GM12878 (cell line): ENCODE measurements around the gene MSH5. TPM values are rescaled to one million over a fixed set of nuclear protein-coding genes. Genes with fewer than 3 reads are reported as not detected.

Experiments used
- EP300 ChIP-seq, 2 experiments: fragments of 150-350 bp in 1 of 2; IDR thresholded peaks; 2 replicates each; pipeline ENCODE4 v1.6.1; 2011 to 2012; ENCODE audit warnings: low read depth in 2 of 2, low read length in 2 of 2, borderline replicate concordance in 1 of 2, improper control_type of control experiment in 1 of 2, inconsistent platforms in 1 of 2; ENCODE audit not compliant: control insufficient read depth in 1 of 2
- EZH2 ChIP-seq: IDR thresholded peaks from 2 replicates; pipeline ENCODE4 v1.6.1; 2012; ENCODE audit warnings: low read depth, mild to moderate bottlenecking, control low read depth, inconsistent platforms, low read length, borderline replicate concordance; ENCODE audit not compliant: control insufficient read depth
- GABPA ChIP-seq: IDR thresholded peaks from 2 replicates; pipeline ENCODE4 v1.6.1; 2014; ENCODE audit warnings: antibody characterized with exemption, low read depth, mild to moderate bottlenecking, inconsistent platforms
- HCFC1 ChIP-seq: fragments of 150-350 bp; IDR thresholded peaks from 2 replicates; pipeline ENCODE4 v1.6.1; 2014; ENCODE audit warnings: low read length
- LARP7 ChIP-seq: fragments of 450-650 bp; IDR thresholded peaks from 2 replicates; pipeline ENCODE4 v1.6.1; 2017; ENCODE audit warnings: mild to moderate bottlenecking
- NFXL1 ChIP-seq: fragments of 450-650 bp; IDR thresholded peaks from 2 replicates; pipeline ENCODE4 v1.6.1; 2017; ENCODE audit warnings: antibody characterized with exemption, mild to moderate bottlenecking, borderline replicate concordance
- NR2C2 ChIP-seq: IDR thresholded peaks from 2 replicates; pipeline ENCODE4 v1.6.1; 2011; ENCODE audit warnings: borderline replicate concordance, low read depth; ENCODE audit not compliant: control insufficient read depth, insufficient read length
- SIX5 ChIP-seq: IDR thresholded peaks from 2 replicates; pipeline ENCODE4 v1.6.1; 2011; ENCODE audit warnings: mild to moderate bottlenecking, low read depth, low read length, moderate library complexity; ENCODE audit not compliant: severe bottlenecking
- SMAD1 ChIP-seq: fragments of 450-650 bp; IDR thresholded peaks from 2 replicates; pipeline ENCODE4 v1.6.1; 2018; ENCODE audit warnings: mild to moderate bottlenecking, low read depth; ENCODE audit not compliant: partially characterized antibody
- SMC3 ChIP-seq: IDR thresholded peaks from 2 replicates; pipeline ENCODE4 v1.6.1; 2011; ENCODE audit warnings: low read length, improper control_type of control experiment, borderline replicate concordance
- SPI1 ChIP-seq: IDR thresholded peaks from 2 replicates; pipeline ENCODE4 v1.6.1; 2011; ENCODE audit warnings: low read depth, mild to moderate bottlenecking, low read length, moderate library complexity, borderline replicate concordance; ENCODE audit not compliant: insufficient read depth
- SREBF1 ChIP-seq: IDR thresholded peaks from 2 replicates; pipeline ENCODE4 v1.6.1; 2012; ENCODE audit warnings: mild to moderate bottlenecking, low read length
- ZBED1 ChIP-seq: IDR thresholded peaks from 2 replicates; pipeline ENCODE4 v1.6.1; 2016; ENCODE audit warnings: borderline replicate concordance
- ZNF384 ChIP-seq: IDR thresholded peaks from 2 replicates; pipeline ENCODE4 v1.6.1; 2012; ENCODE audit warnings: low read depth, mild to moderate bottlenecking, low read length, improper control_type of control experiment, borderline replicate concordance
- ZNF622 ChIP-seq: fragments of 450-650 bp; IDR thresholded peaks from 2 replicates; pipeline ENCODE4 v1.6.1; 2017; ENCODE audit warnings: mild to moderate bottlenecking, inconsistent platforms
- polyA plus RNA-seq, 11 experiments: library from polyadenylated mRNA; depleted of rRNA in 4 of 11; unstranded in 6 of 11; stranded (reverse) in 5 of 11; fragments of >200 nt; fragmentation: Nextera tagmentation in 4 of 11; fragmentation: Illumina TruSeq in 1 of 11; extraction: Ambion mirVana in 4 of 11; extraction: Trizol in 1 of 11; gene quantifications; 1 replicate in 1 of 11; 2 replicates in 10 of 11; pipeline versions ENCODE4 v1.2.1 to v1.2.3, GENCODE V29; 2011 to 2016; ENCODE audit warnings: inconsistent platforms in 2 of 11, missing spikeins in 2 of 11, low read depth in 1 of 11
- total RNA-seq, 4 experiments: library from RNA; depleted of rRNA in 3 of 4; stranded (reverse); fragments of >200 nt in 3 of 4; fragmentation: Illumina TruSeq in 1 of 4; extraction: Trizol in 1 of 4; gene quantifications; 2 replicates each; pipeline versions ENCODE4 v1.2.1 to v1.2.3, GENCODE V29; 2013 to 2021
- TF ChIP-seq, protein P1 (sequence below): fragments of 450-650 bp; IDR thresholded peaks from 2 replicates; pipeline ENCODE4 v1.6.1; 2017; ENCODE audit warnings: mild to moderate bottlenecking, low read depth, inconsistent platforms; ENCODE audit not compliant: poor library complexity, severe bottlenecking
- TF ChIP-seq, protein P2 (sequence below): fragments of 450-650 bp; IDR thresholded peaks from 2 replicates; pipeline ENCODE4 v1.6.1; 2018; ENCODE audit warnings: mild to moderate bottlenecking, low read depth, moderate library complexity; ENCODE audit not compliant: partially characterized antibody
- TF ChIP-seq, protein P3 (sequence below): fragments of 450-650 bp; formaldehyde crosslinking; IDR thresholded peaks from 2 replicates; pipeline ENCODE4 v1.5.0; 2022; ENCODE audit warnings: mild to moderate bottlenecking, missing genetic modification characterization

MSH5 gene
- total and polyA plus RNA-seq, 10 of the 15 experiments (the other 5 are each of a cell fraction or from before 2014, with no cell fraction given): 9.1 to 52.7 (median 30.0) TPM

DNA sequence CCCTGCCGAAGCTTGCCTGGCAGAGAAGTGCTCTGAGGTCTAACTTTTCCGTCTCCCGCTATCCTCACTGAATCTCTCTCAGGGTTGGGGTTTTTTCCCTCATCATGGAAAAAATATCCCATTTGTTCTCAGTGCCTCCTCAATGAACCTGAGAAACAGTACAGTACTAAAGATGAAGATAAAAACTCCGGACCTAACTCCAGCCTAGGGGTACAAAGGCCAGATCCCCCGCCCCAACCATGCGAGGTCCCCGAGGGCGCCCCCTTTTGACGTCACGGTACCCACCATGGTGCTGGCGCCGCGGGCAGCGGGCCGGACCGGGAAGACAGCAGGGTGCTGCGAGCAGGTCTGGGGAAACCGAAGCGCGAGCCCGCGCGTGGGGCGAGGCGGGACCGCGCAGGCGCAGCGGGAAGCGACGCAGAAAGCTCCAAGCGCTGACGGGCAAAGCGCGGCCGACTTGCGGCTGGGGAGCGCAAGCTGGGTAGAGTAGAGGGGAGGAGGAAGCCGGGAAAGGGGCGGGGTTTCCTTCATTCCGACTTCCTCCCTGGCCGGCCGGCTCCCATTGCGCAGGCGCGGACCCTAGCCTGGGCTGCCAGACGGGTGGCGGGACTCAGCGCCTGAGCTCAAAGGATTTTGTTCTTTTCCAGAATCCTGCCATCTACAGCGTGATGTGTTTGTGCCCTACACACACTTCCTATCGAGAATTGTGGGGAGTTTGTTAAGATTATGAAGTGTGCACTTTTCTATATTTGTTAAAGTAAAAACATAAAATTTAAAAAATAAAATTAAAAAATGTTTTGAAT is 66.9 kb downstream of the MSH5 start, which contains the start of gene LSM2 (continued):
- TF ChIP-seq EZH2 (no peak), ZNF622 (no peak), SMAD1 (peak; percentile 70), EP300 (IDR thresholded peaks at IDR 0.05; ENCODE audit: borderline replicate concordance in 1 of 2, control insufficient read depth in 1 of 2, low read depth in 2 of 2, low read length in 2 of 2) (no peak), NFXL1 (no peak), SMC3 (no peak), SREBF1 (no peak), ZBED1 (no peak), LARP7 (peak; percentile 54), HCFC1 (no peak; the same call in 1 of the 2 replicates), SIX5 (no peak), NR2C2 (no peak), ZNF384 (no peak), SPI1 (peak; percentile 93), GABPA (no peak)
- TF ChIP-seq, protein P1, sequence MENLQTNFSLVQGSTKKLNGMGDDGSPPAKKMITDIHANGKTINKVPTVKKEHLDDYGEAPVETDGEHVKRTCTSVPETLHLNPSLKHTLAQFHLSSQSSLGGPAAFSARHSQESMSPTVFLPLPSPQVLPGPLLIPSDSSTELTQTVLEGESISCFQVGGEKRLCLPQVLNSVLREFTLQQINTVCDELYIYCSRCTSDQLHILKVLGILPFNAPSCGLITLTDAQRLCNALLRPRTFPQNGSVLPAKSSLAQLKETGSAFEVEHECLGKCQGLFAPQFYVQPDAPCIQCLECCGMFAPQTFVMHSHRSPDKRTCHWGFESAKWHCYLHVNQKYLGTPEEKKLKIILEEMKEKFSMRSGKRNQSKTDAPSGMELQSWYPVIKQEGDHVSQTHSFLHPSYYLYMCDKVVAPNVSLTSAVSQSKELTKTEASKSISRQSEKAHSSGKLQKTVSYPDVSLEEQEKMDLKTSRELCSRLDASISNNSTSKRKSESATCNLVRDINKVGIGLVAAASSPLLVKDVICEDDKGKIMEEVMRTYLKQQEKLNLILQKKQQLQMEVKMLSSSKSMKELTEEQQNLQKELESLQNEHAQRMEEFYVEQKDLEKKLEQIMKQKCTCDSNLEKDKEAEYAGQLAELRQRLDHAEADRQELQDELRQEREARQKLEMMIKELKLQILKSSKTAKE: no peak
- TF ChIP-seq, protein P2, sequence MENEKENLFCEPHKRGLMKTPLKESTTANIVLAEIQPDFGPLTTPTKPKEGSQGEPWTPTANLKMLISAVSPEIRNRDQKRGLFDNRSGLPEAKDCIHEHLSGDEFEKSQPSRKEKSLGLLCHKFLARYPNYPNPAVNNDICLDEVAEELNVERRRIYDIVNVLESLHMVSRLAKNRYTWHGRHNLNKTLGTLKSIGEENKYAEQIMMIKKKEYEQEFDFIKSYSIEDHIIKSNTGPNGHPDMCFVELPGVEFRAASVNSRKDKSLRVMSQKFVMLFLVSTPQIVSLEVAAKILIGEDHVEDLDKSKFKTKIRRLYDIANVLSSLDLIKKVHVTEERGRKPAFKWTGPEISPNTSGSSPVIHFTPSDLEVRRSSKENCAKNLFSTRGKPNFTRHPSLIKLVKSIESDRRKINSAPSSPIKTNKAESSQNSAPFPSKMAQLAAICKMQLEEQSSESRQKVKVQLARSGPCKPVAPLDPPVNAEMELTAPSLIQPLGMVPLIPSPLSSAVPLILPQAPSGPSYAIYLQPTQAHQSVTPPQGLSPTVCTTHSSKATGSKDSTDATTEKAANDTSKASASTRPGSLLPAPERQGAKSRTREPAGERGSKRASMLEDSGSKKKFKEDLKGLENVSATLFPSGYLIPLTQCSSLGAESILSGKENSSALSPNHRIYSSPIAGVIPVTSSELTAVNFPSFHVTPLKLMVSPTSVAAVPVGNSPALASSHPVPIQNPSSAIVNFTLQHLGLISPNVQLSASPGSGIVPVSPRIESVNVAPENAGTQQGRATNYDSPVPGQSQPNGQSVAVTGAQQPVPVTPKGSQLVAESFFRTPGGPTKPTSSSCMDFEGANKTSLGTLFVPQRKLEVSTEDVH: no peak
- TF ChIP-seq, protein P3, sequence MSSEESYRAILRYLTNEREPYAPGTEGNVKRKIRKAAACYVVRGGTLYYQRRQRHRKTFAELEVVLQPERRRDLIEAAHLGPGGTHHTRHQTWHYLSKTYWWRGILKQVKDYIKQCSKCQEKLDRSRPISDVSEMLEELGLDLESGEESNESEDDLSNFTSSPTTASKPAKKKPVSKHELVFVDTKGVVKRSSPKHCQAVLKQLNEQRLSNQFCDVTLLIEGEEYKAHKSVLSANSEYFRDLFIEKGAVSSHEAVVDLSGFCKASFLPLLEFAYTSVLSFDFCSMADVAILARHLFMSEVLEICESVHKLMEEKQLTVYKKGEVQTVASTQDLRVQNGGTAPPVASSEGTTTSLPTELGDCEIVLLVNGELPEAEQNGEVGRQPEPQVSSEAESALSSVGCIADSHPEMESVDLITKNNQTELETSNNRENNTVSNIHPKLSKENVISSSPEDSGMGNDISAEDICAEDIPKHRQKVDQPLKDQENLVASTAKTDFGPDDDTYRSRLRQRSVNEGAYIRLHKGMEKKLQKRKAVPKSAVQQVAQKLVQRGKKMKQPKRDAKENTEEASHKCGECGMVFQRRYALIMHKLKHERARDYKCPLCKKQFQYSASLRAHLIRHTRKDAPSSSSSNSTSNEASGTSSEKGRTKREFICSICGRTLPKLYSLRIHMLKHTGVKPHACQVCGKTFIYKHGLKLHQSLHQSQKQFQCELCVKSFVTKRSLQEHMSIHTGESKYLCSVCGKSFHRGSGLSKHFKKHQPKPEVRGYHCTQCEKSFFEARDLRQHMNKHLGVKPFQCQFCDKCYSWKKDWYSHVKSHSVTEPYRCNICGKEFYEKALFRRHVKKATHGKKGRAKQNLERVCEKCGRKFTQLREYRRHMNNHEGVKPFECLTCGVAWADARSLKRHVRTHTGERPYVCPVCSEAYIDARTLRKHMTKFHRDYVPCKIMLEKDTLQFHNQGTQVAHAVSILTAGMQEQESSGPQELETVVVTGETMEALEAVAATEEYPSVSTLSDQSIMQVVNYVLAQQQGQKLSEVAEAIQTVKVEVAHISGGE (CRISPR knock-in tag): no peak
